ENCODE data around the gene TTLL9. TPM values are rescaled to one million over a fixed set of nuclear protein-coding genes. Genes with fewer than 3 reads are reported as not detected.

Gene TTLL9
- total and polyA plus RNA-seq, 2 of the 13 experiments (the other 11 are each of a cell fraction or from before 2014, with no cell fraction given): not detected

DNA sequence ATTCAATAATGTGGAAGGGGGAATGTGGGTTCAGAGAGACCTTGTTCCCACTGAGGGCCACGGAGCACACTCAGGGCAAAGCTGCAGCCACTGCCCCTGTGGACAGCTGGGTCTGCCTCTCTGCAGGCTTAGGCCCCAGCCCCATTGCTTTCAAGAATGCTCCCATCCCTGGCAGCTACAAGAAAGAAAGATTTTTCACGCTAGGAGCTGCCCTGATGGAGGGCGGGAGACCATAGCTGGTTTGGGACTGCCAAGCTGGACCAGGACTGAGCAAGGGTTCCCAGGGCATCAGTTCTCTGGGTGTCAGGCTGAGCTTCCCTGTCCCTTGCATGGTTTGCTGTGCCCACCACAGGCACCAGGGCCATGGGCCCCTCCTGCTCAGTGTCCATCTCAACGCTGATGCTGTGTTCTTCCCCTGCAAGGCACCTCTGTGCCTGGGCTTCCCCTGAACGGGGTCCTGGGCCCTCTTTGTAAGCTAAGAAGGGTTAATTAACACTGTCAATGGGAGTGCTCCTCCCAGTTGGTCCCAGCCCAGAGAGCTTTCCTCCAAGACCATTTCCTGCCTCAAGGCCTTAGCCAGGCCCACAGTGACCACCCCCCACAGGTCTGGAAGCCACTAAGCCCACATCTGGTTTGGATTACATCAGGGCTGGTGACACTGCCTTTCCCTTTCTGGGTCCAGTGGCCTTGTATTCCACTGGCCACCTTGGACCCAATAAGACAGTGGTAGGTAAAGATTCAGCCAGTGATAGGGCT, 33.4 kb upstream of the TTLL9 start:
- no peak for DNase-seq (ENCODE audit: low spot score)
- Histone ChIP-seq H3K9me3 (ENCODE audit: low read length) (no peaks in the 10 kb centered on the region), H3K4me2 (ENCODE audit: low read depth, low read length) (no peak overlapping the region), H3K36me3 (replicated peaks in 1 of 2; ENCODE audit: control insufficient read depth in 1 of 2, insufficient read depth in 2 of 2, low read length in 2 of 2) (no peaks in the 10 kb centered on the region), H4K20me1 (ENCODE audit: insufficient read depth, low read length) (no peaks in the 10 kb centered on the region), H3K4me3 (replicated peaks in 1 of 3; ENCODE audit: insufficient read depth in 1 of 3, low read depth in 2 of 3, low read length in 3 of 3) (no peak overlapping the region), H2AFZ (ENCODE audit: low read length) (no peak overlapping the region), H3K27ac (ENCODE audit: extremely low read length, insufficient read depth, low read length) (no peak overlapping the region), H3K79me2 (ENCODE audit: insufficient read depth, low read length) (no peaks in the 10 kb centered on the region), H3K4me1 (ENCODE audit: insufficient read depth, low read length) (peaks cover 37% of the 10 kb centered on the region), H3K27me3 (ENCODE audit: control insufficient read depth in 1 of 2, insufficient read depth in 2 of 2, low read length in 2 of 2) (peaks cover 11 to 19% of the 10 kb centered on the region in 2 experiments; a peak in 3 of 5 replicates), H3K9ac (ENCODE audit: insufficient read depth, low read depth, low read length) (no peak overlapping the region)
- no TSS peak for BruUV-seq (replicated peaks)
- no peak for FAIRE-seq
- intact Hi-C loops (cut with micrococcal nuclease; ENCODE audit: unreplicated experiment) (no loop called here), in situ Hi-C loops (cut with HindIII; ENCODE audit: extremely low pct_ligation_motif_present, low pct_unique_long_range_greater_than_20kb) (no loop called here)
- TF ChIP-seq, protein P1, sequence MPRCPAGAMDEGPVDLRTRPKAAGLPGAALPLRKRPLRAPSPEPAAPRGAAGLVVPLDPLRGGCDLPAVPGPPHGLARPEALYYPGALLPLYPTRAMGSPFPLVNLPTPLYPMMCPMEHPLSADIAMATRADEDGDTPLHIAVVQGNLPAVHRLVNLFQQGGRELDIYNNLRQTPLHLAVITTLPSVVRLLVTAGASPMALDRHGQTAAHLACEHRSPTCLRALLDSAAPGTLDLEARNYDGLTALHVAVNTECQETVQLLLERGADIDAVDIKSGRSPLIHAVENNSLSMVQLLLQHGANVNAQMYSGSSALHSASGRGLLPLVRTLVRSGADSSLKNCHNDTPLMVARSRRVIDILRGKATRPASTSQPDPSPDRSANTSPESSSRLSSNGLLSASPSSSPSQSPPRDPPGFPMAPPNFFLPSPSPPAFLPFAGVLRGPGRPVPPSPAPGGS (CRISPR knock-in tag; IDR thresholded peaks at IDR 0.05): 0 out of 2 replicates have a peak, but pooled peaks have one; percentile 0
- no peak for TF ChIP-seq NFE2L2 (IDR thresholded peaks at IDR 0.05; ENCODE audit: low read length)
- no peak for TF ChIP-seq ZBTB21 (CRISPR knock-in tag; IDR thresholded peaks at IDR 0.05)
- TF ChIP-seq, protein P2, sequence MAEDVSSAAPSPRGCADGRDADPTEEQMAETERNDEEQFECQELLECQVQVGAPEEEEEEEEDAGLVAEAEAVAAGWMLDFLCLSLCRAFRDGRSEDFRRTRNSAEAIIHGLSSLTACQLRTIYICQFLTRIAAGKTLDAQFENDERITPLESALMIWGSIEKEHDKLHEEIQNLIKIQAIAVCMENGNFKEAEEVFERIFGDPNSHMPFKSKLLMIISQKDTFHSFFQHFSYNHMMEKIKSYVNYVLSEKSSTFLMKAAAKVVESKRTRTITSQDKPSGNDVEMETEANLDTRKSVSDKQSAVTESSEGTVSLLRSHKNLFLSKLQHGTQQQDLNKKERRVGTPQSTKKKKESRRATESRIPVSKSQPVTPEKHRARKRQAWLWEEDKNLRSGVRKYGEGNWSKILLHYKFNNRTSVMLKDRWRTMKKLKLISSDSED (CRISPR knock-in tag; IDR thresholded peaks at IDR 0.05): 0 out of 2 replicates have a peak, but pooled peaks have one; percentile 29
- CTCF ChIA-PET (ENCODE audit: low intra/inter-chr PET ratio, low total read pairs): no interaction called here
- POLR2A ChIA-PET: interaction anchor here (1.1 kb wide), 1 partner anchor 10 kb away, joined by 4 read pairs; no protein-coding TSS in a partner anchor
- no peak for ATAC-seq
- 42% methylated on average over 5 of the region's 5 CpGs for WGBS (ENCODE audit: low lambda C conversion rate)

All from HepG2 (cell line).